Effector CD4-positive, alpha-beta T cell (primary cell): ENCODE measurements around the gene MDH1B.
A peak's percentile ranks its signal among the peaks of the same experiment; 100 is the strongest.

ENCODE experiments used
- DNase-seq: peaks from one replicate; pipeline ENCODE4 v3.0.0-alpha.2; 2020

The MDH1B gene

GRCh38 chr2:206693399-206694137, 71.6 kb downstream of the MDH1B start:
- DNase-seq = peak; percentile 20

- DNase-seq = no peak
Measured at GRCh38 chr2:206692971-206693370, 72.2 kb downstream of the MDH1B start.

- DNase-seq = no peak
Measured at GRCh38 chr2:206688990-206689389, 76.1 kb downstream of the MDH1B start.

- no peak for DNase-seq
Measured at GRCh38 chr2:206688453-206688852, 76.7 kb downstream of the MDH1B start.
